Hematopoietic multipotent progenitor cell treated with erythropoietin and hydrocortisone succinate and interleukin-3 and kit ligand, for 8 days (in vitro differentiated cells): ENCODE results near the gene CIDEA.

Experiments used
- DNase-seq: peaks from one replicate; pipeline ENCODE4 v3.0.0-alpha.2; 2015

Gene CIDEA

GRCh38 chr18:12324991-12325725, 71.0 kb downstream of the CIDEA start:
- no peak for DNase-seq

GRCh38 chr18:12325726-12326245, 71.6 kb downstream of the CIDEA start:
- DNase-seq, result no peak

GRCh38 chr18:12326711-12327460, 72.7 kb downstream of the CIDEA start:
- no peak for DNase-seq
